ENCODE data around the gene INTS1. TPM values are rescaled to one million over a fixed set of nuclear protein-coding genes. Genes with fewer than 3 reads are reported as not detected.

INTS1 gene
- total and polyA plus RNA-seq, 10 of the 15 experiments (the other 5 are each of a cell fraction or from before 2014, with no cell fraction given): 0.52 to 89.0 (median 15.1) TPM

- H3K79me2 ChIP-seq (ENCODE audit: control insufficient read depth, insufficient read depth, low read length): no peaks in the 10 kb centered on the region
- intact Hi-C loops (cut with micrococcal nuclease; ENCODE audit: unreplicated experiment): no loop called here
- RAD21 ChIA-PET (ENCODE audit: unreplicated experiment): no interaction called here
These were observed 53.8 kb downstream of the INTS1 start for GRCh38 chr7:1450431-1450830.

More at GRCh38 chr7:1450431-1450830, 53.8 kb downstream of the INTS1 start:
- Histone ChIP-seq H3K9me3 (replicated peaks; ENCODE audit: control insufficient read depth, insufficient read depth, low read length) (no peaks in the 10 kb centered on the region), H3K4me3 (no peak overlapping the region), H3K27me3 (replicated peaks in 1 of 2; ENCODE audit: control insufficient read depth in 2 of 2, insufficient read depth in 2 of 2, low read length in 1 of 2) (no peaks in the 10 kb centered on the region), H3K27ac (ENCODE audit: control insufficient read depth, insufficient read depth) (no peak overlapping the region), H3K36me3 (ENCODE audit: control insufficient read depth in 2 of 2, insufficient read depth in 2 of 2, low read length in 1 of 2) (no peaks in the 10 kb centered on the region), H2AFZ (ENCODE audit: control insufficient read depth, low read depth, low read length) (no peak overlapping the region), H4K20me1 (ENCODE audit: control insufficient read depth, insufficient read depth) (no peaks in the 10 kb centered on the region), H3K9ac (ENCODE audit: control insufficient read depth, insufficient read depth, low read length) (no peak overlapping the region), H3K4me2 (ENCODE audit: control insufficient read depth, insufficient read depth) (no peak overlapping the region), H3K4me1 (ENCODE audit: control insufficient read depth, insufficient read depth, low read length) (no peaks in the 10 kb centered on the region)
- no peak for ATAC-seq
- WGBS (ENCODE audit: insufficient coverage, insufficient replicate concordance, low lambda C conversion rate, missing lambda C conversion rate): 36% methylated on average over 14 of the region's 18 CpGs
- no peak for DNase-seq (ENCODE audit: low read depth, low spot score)
- ChIA-PET CTCF (no interaction called here), SMC1A (ENCODE audit: uncharacterized antibody, unreplicated experiment) (no interaction called here), POLR2A (no interaction called here)
- in situ Hi-C loops (cut with MboI): no loop called here
- no peak for TF ChIP-seq RCOR1 (conservative IDR thresholded peaks at IDR 0.05; ENCODE audit: low read depth, low read length)
- no peak for TF ChIP-seq ZNF24 (IDR thresholded peaks at IDR 0.05)
- no peak for TF ChIP-seq NR2C1 (IDR thresholded peaks at IDR 0.05)
- no peak for TF ChIP-seq HDAC6 (IDR thresholded peaks at IDR 0.05; ENCODE audit: unreplicated experiment)
- no peak for TF ChIP-seq BCL11A (IDR thresholded peaks at IDR 0.05; ENCODE audit: low read depth, low read length)
- no peak for TF ChIP-seq SREBF1 (IDR thresholded peaks at IDR 0.05; ENCODE audit: low read length)
- no peak for TF ChIP-seq ESRRA (IDR thresholded peaks at IDR 0.05; ENCODE audit: low read length)
- no peak for TF ChIP-seq BRCA1 (IDR thresholded peaks at IDR 0.05; ENCODE audit: low read depth, low read length)
- TF ChIP-seq STAT1 (conservative IDR thresholded peaks at IDR 0.05): no peak
- no peak for TF ChIP-seq NFYB (IDR thresholded peaks at IDR 0.05; ENCODE audit: insufficient read depth, low read depth, low read length)
- no peak for TF ChIP-seq CBX5 (IDR thresholded peaks at IDR 0.05; ENCODE audit: low read depth)
- no peak for TF ChIP-seq SMC3 (IDR thresholded peaks at IDR 0.05; ENCODE audit: borderline replicate concordance, low read length)
- no peak for TF ChIP-seq MLLT1 (IDR thresholded peaks at IDR 0.05)
- TF ChIP-seq, protein P1, sequence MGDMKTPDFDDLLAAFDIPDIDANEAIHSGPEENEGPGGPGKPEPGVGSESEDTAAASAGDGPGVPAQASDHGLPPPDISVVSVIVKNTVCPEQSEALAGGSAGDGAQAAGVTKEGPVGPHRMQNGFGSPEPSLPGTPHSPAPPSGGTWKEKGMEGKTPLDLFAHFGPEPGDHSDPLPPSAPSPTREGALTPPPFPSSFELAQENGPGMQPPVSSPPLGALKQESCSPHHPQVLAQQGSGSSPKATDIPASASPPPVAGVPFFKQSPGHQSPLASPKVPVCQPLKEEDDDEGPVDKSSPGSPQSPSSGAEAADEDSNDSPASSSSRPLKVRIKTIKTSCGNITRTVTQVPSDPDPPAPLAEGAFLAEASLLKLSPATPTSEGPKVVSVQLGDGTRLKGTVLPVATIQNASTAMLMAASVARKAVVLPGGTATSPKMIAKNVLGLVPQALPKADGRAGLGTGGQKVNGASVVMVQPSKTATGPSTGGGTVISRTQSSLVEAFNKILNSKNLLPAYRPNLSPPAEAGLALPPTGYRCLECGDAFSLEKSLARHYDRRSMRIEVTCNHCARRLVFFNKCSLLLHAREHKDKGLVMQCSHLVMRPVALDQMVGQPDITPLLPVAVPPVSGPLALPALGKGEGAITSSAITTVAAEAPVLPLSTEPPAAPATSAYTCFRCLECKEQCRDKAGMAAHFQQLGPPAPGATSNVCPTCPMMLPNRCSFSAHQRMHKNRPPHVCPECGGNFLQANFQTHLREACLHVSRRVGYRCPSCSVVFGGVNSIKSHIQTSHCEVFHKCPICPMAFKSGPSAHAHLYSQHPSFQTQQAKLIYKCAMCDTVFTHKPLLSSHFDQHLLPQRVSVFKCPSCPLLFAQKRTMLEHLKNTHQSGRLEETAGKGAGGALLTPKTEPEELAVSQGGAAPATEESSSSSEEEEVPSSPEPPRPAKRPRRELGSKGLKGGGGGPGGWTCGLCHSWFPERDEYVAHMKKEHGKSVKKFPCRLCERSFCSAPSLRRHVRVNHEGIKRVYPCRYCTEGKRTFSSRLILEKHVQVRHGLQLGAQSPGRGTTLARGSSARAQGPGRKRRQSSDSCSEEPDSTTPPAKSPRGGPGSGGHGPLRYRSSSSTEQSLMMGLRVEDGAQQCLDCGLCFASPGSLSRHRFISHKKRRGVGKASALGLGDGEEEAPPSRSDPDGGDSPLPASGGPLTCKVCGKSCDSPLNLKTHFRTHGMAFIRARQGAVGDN (IDR thresholded peaks at IDR 0.05): no peak
- TF ChIP-seq KDM1A (IDR thresholded peaks at IDR 0.05; ENCODE audit: borderline replicate concordance): no peak
- TF ChIP-seq LARP7 (IDR thresholded peaks at IDR 0.05): no peak
- no peak for TF ChIP-seq EGR1 (IDR thresholded peaks at IDR 0.05; ENCODE audit: borderline replicate concordance in 1 of 2, low read depth in 2 of 2, low read length in 2 of 2)
- no peak for TF ChIP-seq MYC (IDR thresholded peaks at IDR 0.05; ENCODE audit: insufficient read depth, insufficient read length, insufficient replicate concordance, low read length, severe bottlenecking)
- BruUV-seq (replicated peaks): no TSS peak
- no peak for FAIRE-seq

Data from GM12878 (cell line).